IMR-90 (cell line): ENCODE measurements around the gene FAM13B. TPM values are rescaled to one million over a fixed set of nuclear protein-coding genes. Genes with fewer than 3 reads are reported as not detected.

Source experiments
- ATAC-seq: fragments of 200-7000 bp; cut with Tn5 transposase; 2 replicates; pipeline ENCODE4 v1.9.1; 2020; ENCODE audit warnings: low read depth, mild to moderate bottlenecking, moderate library complexity
- BruUV-seq: library from RNA; stranded (reverse); fragments of 400-500 nt; replicated peaks from 2 replicates; lab custom pipeline; 2021; lab: Mats Ljungman, UMichigan
- CTCF ChIA-PET: fragments of 300-600 bp; formaldehyde crosslinking; extraction: SDS; loops from one replicate; lab custom pipeline; 2021; ENCODE audit warnings: antibody characterized with exemption; lab: Yijun Ruan, JAX
- POLR2A ChIA-PET: fragments of 300-600 bp; sonication (Branson Sonifier 250); formaldehyde crosslinking; loops from one replicate; lab custom pipeline; 2022; ENCODE audit warnings: antibody characterized with exemption; ENCODE audit not compliant: unreplicated experiment; lab: Charles Lee
- DNase-seq: peaks from one replicate; pipeline ENCODE4 v3.0.0; 2013
- H2AFZ ChIP-seq: replicated peaks from 2 replicates; pipeline ENCODE3; 2013; ENCODE audit warnings: low read length, mild to moderate bottlenecking; ENCODE audit not compliant: poor library complexity
- H2AK5ac ChIP-seq: 2 replicates; pipeline ENCODE4 v1.6.1; 2013; ENCODE audit warnings: low read depth, low read length, inconsistent platforms
- H2AK9ac ChIP-seq: replicated peaks from 2 replicates; pipeline ENCODE3; 2013; ENCODE audit warnings: mild to moderate bottlenecking, low read depth, low read length, moderate library complexity; ENCODE audit not compliant: poor library complexity
- H2BK120ac ChIP-seq: 2 replicates; pipeline ENCODE4 v1.6.1; 2013; ENCODE audit warnings: low read depth, low read length, inconsistent platforms
- H2BK15ac ChIP-seq: 3 replicates; pipeline ENCODE4 v1.6.1; 2013; ENCODE audit warnings: low read depth, low read length, inconsistent platforms
- H2BK20ac ChIP-seq: 2 replicates; pipeline ENCODE4 v1.6.1; 2013; ENCODE audit warnings: low read depth, mild to moderate bottlenecking, inconsistent platforms, low read length, moderate library complexity
- H2BK5ac ChIP-seq: 2 replicates; pipeline ENCODE4 v1.6.1; 2013; ENCODE audit warnings: mild to moderate bottlenecking, low read depth, low read length, inconsistent platforms; ENCODE audit not compliant: poor library complexity, severe bottlenecking
- H3K14ac ChIP-seq: replicated peaks from 2 replicates; pipeline ENCODE4 v1.6.1; 2013; ENCODE audit warnings: low read depth, low read length, inconsistent platforms
- H3K18ac ChIP-seq: 2 replicates; pipeline ENCODE4 v1.6.1; 2013; ENCODE audit warnings: low read depth, low read length, control low read depth
- H3K23ac ChIP-seq: 2 replicates; pipeline ENCODE4 v1.6.1; 2013; ENCODE audit warnings: low read depth, low read length, inconsistent platforms
- H3K27ac ChIP-seq: 2 replicates; pipeline ENCODE4 v1.5.1; 2013; ENCODE audit warnings: mild to moderate bottlenecking, control low read depth, low read length; ENCODE audit not compliant: insufficient read depth
- H3K27me3 ChIP-seq: 2 replicates; pipeline ENCODE4 v1.6.1; 2013; ENCODE audit warnings: low read length; ENCODE audit not compliant: control insufficient read depth, insufficient read depth
- H3K36me3 ChIP-seq: 2 replicates; pipeline ENCODE4 v1.6.1; 2013; ENCODE audit warnings: low read length, mixed read lengths; ENCODE audit not compliant: control insufficient read depth, insufficient read depth
- H3K4ac ChIP-seq: 2 replicates; pipeline ENCODE4 v1.6.1; 2013; ENCODE audit warnings: low read depth, low read length, inconsistent platforms
- H3K4me1 ChIP-seq: 2 replicates; pipeline ENCODE4 v1.6.1; 2013; ENCODE audit warnings: low read length, mixed read lengths; ENCODE audit not compliant: control insufficient read depth, insufficient read depth
- H3K4me2 ChIP-seq: 2 replicates; pipeline ENCODE4 v1.6.1; 2013; ENCODE audit warnings: low read depth, mild to moderate bottlenecking, control low read depth, low read length, moderate library complexity
- H3K4me3 ChIP-seq: 2 replicates; pipeline ENCODE4 v1.5.1; 2013; ENCODE audit warnings: low read depth, mild to moderate bottlenecking, control low read depth, low read length, moderate library complexity; ENCODE audit not compliant: insufficient read depth
- H3K56ac ChIP-seq: 2 replicates; pipeline ENCODE4 v1.6.1; 2013; ENCODE audit warnings: low read length, inconsistent platforms; ENCODE audit not compliant: insufficient read depth; ENCODE audit errors: extremely low read depth
- H3K79me1 ChIP-seq, 2 experiments: 2 replicates each; pipeline ENCODE4 v1.6.1; 2013; ENCODE audit warnings: low read length in 2 of 2, inconsistent platforms in 1 of 2, low read depth in 1 of 2
- H3K9ac ChIP-seq: 2 replicates; pipeline ENCODE4 v1.6.1; 2013; ENCODE audit warnings: low read depth, low read length, control low read depth
- H3K9me1 ChIP-seq: 2 replicates; pipeline ENCODE4 v1.6.1; 2013; ENCODE audit warnings: low read length, inconsistent platforms; ENCODE audit not compliant: insufficient read depth
- H3K9me3 ChIP-seq: 2 replicates; pipeline ENCODE4 v1.6.1; 2013; ENCODE audit warnings: low read length; ENCODE audit not compliant: control insufficient read depth, insufficient read depth
- H4K20me1 ChIP-seq: 2 replicates; pipeline ENCODE4 v1.6.1; 2013; ENCODE audit warnings: low read length, inconsistent platforms; ENCODE audit not compliant: insufficient read depth
- H4K5ac ChIP-seq: 2 replicates; pipeline ENCODE4 v1.6.1; 2013; ENCODE audit warnings: mild to moderate bottlenecking, low read depth, low read length, control low read depth
- H4K8ac ChIP-seq, 2 experiments: 2 replicates each; pipeline ENCODE4 v1.6.1; 2013; ENCODE audit warnings: low read depth in 2 of 2, low read length in 2 of 2, control low read depth in 1 of 2, inconsistent platforms in 1 of 2
- H4K91ac ChIP-seq: 2 replicates; pipeline ENCODE4 v1.6.1; 2013; ENCODE audit warnings: low read depth, low read length, inconsistent platforms; ENCODE audit not compliant: insufficient read depth
- CEBPB ChIP-seq: IDR thresholded peaks from 2 replicates; pipeline ENCODE4 v1.6.1; 2012; ENCODE audit warnings: low read depth, low read length, improper control_type of control experiment
- CHD1 ChIP-seq: IDR thresholded peaks from 2 replicates; pipeline ENCODE4 v1.6.1; 2012; ENCODE audit warnings: low read depth, low read length, improper control_type of control experiment
- CTCF ChIP-seq: conservative IDR thresholded peaks from 2 replicates; pipeline ENCODE4 v1.5.1; 2012; ENCODE audit warnings: mild to moderate bottlenecking, low read depth, low read length, improper control_type of control experiment
- ELK1 ChIP-seq: fragments of 150-350 bp; IDR thresholded peaks from 2 replicates; pipeline ENCODE4 v1.6.1; 2016; ENCODE audit warnings: low read depth, mild to moderate bottlenecking, low read length, moderate library complexity, borderline replicate concordance
- FOS ChIP-seq: fragments of 150-350 bp; IDR thresholded peaks from 2 replicates; pipeline ENCODE4 v1.6.1; 2016; ENCODE audit warnings: low read depth, low read length
- MAFK ChIP-seq: IDR thresholded peaks from 2 replicates; pipeline ENCODE4 v1.6.1; 2012; ENCODE audit warnings: low read depth, low read length, improper control_type of control experiment
- MAZ ChIP-seq: IDR thresholded peaks from 2 replicates; pipeline ENCODE4 v1.6.1; 2012; ENCODE audit warnings: low read depth, mild to moderate bottlenecking, low read length, improper control_type of control experiment, moderate library complexity, borderline replicate concordance
- MXI1 ChIP-seq: IDR thresholded peaks from 2 replicates; pipeline ENCODE4 v1.6.1; 2012; ENCODE audit warnings: low read depth, mild to moderate bottlenecking, low read length, moderate library complexity, borderline replicate concordance
- NFE2L2 ChIP-seq: fragments of 150-350 bp; IDR thresholded peaks from 2 replicates; pipeline ENCODE4 v1.6.1; 2016; ENCODE audit warnings: low read depth, mild to moderate bottlenecking, low read length
- POLR2A ChIP-seq: IDR thresholded peaks from 2 replicates; pipeline ENCODE4 v1.6.1; 2012; ENCODE audit warnings: mild to moderate bottlenecking, low read depth, low read length
- RAD21 ChIP-seq: IDR thresholded peaks from 2 replicates; pipeline ENCODE4 v1.6.1; 2012; ENCODE audit warnings: low read length, improper control_type of control experiment
- RCOR1 ChIP-seq: IDR thresholded peaks from 2 replicates; pipeline ENCODE4 v1.6.1; 2012; ENCODE audit warnings: mild to moderate bottlenecking, low read length, improper control_type of control experiment; ENCODE audit not compliant: insufficient replicate concordance
- RFX5 ChIP-seq: IDR thresholded peaks from 2 replicates; pipeline ENCODE4 v1.8.0; 2012; ENCODE audit warnings: low read depth, mild to moderate bottlenecking, low read length, moderate library complexity
- SMC3 ChIP-seq: fragments of 150-350 bp; IDR thresholded peaks from 2 replicates; pipeline ENCODE4 v1.6.1; 2016; ENCODE audit warnings: low read depth, mild to moderate bottlenecking, antibody characterized with exemption, low read length, moderate library complexity
- USF2 ChIP-seq: fragments of 150-350 bp; IDR thresholded peaks from 2 replicates; pipeline ENCODE4 v1.6.1; 2017; ENCODE audit warnings: mild to moderate bottlenecking, antibody characterized with exemption, low read length, low read depth
- dilution Hi-C: fragments of 300-500 bp; cut with HindIII; formaldehyde crosslinking; loops from one replicate; pipeline ENCODE4 v1.14.3; 2018; ENCODE audit warnings: low sequenced_read_pairs; ENCODE audit not compliant: unreplicated experiment
- in situ Hi-C: fragments of 300-500 bp; cut with MboI; formaldehyde crosslinking; loops from 3 replicates; pipeline ENCODE4 v1.14.3; 2019; ENCODE audit warnings: low sequenced_read_pairs, inconsistent platforms, mixed read lengths
- intact Hi-C: fragments of 100-400 bp; cut with micrococcal nuclease; formaldehyde crosslinking; loops from 2 replicates; pipeline ENCODE4 v1.10.0; 2022
- polyA plus RNA-seq, 3 experiments: library from polyadenylated mRNA; depleted of rRNA; stranded (reverse); fragments of >200 nt; gene quantifications; 2 replicates each; pipeline ENCODE4 v1.2.3, GENCODE V29; 2012; ENCODE audit warnings: low replicate concordance in 1 of 3
- total RNA-seq: library from RNA; depleted of rRNA; stranded (reverse); fragments of >200 nt; gene quantifications from 2 replicates; pipeline ENCODE4 v1.2.3, GENCODE V29; 2012

FAM13B gene
- total and polyA plus RNA-seq, 2 of the 4 experiments (the other 2 are of a cell fraction) = 14.6 to 15.1 TPM

GRCh38 chr5:138011991-138012390 is 20.9 kb downstream of the FAM13B start:
- dilution Hi-C loops (no loop called here), intact Hi-C loops (no loop called here), in situ Hi-C loops (no loop called here)
- Histone ChIP-seq H3K18ac (no peak overlapping the region), H3K9ac (no peak overlapping the region), H2AK9ac (no peak overlapping the region), H4K5ac (no peak overlapping the region), H4K8ac (no peak overlapping the region), H2BK120ac (no peak overlapping the region), H2BK15ac (no peak overlapping the region), H3K9me1 (peaks cover 5% of the 10 kb centered on the region), H3K4ac (no peak overlapping the region), H3K36me3 (peaks cover 17% of the 10 kb centered on the region), H3K9me3 (no peaks in the 10 kb centered on the region), H3K27ac (no peak overlapping the region), H4K20me1 (peaks cover 18% of the 10 kb centered on the region; the same call in 1 of the 2 replicates), H3K4me2 (no peak overlapping the region), H4K91ac (no peak overlapping the region), H3K14ac (no peak overlapping the region), H3K79me1 (peaks cover 20 to 32% of the 10 kb centered on the region in 2 experiments; a peak in 3 of 4 replicates), H3K56ac (no peak overlapping the region), H2AFZ (no peak overlapping the region), H2BK20ac (no peak overlapping the region), H3K23ac (no peak overlapping the region), H3K4me3 (no peak overlapping the region), H2BK5ac (no peak overlapping the region), H3K27me3 (no peaks in the 10 kb centered on the region), H3K4me1 (peaks cover 6% of the 10 kb centered on the region), H2AK5ac (no peak overlapping the region)
- DNase-seq (no peak), ATAC-seq (no peak)
- no TSS peak for BruUV-seq
- TF ChIP-seq RFX5 (no peak), NFE2L2 (no peak), RCOR1 (no peak), ELK1 (no peak), CTCF (no peak), FOS (no peak), USF2 (no peak), CEBPB (no peak), MAZ (no peak), RAD21 (no peak), MXI1 (no peak), CHD1 (no peak), POLR2A (no peak), MAFK (no peak), SMC3 (no peak)
- POLR2A ChIA-PET = no interaction called here
- CTCF ChIA-PET = interaction anchor here (1.2 kb wide), 1 partner anchor 10 kb away, joined by 5 read pairs; no protein-coding TSS in a partner anchor
